DMS153 (cell line): ENCODE data around the gene C22orf42.
"Not testable (repeated sequence)": the region's sequence is repeated elsewhere in the genome, so short reads cannot be mapped to it uniquely, and the experiment has no call there.

Experiments used
- DNase-seq: peaks from one replicate; lab custom pipeline; 2025; lab: John Stamatoyannopoulos, UW

C22orf42 gene

GRCh38 chr22:32134796-32135195 is 24.3 kb downstream of the C22orf42 start:
- not testable (repeated sequence) for DNase-seq

GRCh38 chr22:32132783-32133182 is 26.3 kb downstream of the C22orf42 start:
- no peak for DNase-seq

GRCh38 chr22:32132126-32132525 is 27.0 kb downstream of the C22orf42 start:
- no peak for DNase-seq

GRCh38 chr22:32130464-32130863 is 28.6 kb downstream of the C22orf42 start:
- no peak for DNase-seq

- DNase-seq: no peak
These were observed 31.2 kb downstream of the C22orf42 start for GRCh38 chr22:32127904-32128303.

GRCh38 chr22:32123657-32124056 is 35.4 kb downstream of the C22orf42 start:
- DNase-seq: peak; percentile 26

- DNase-seq: no peak
These were observed 36.2 kb downstream of the C22orf42 start for GRCh38 chr22:32122899-32123298.

- DNase-seq: no peak
These were observed 38.5 kb downstream of the C22orf42 start for GRCh38 chr22:32120603-32121002.

GRCh38 chr22:32119568-32120235 is 39.4 kb downstream of the C22orf42 start:
- DNase-seq: no peak

- no peak for DNase-seq
These were observed 46.7 kb downstream of the C22orf42 start for GRCh38 chr22:32112380-32112779.

- DNase-seq: no peak
These were observed 52.2 kb downstream of the C22orf42 start for GRCh38 chr22:32106930-32107329.

- DNase-seq: no peak
These were observed 55.3 kb downstream of the C22orf42 start for GRCh38 chr22:32103658-32104315.

GRCh38 chr22:32100711-32101110 is 58.4 kb downstream of the C22orf42 start:
- no peak for DNase-seq
